GM21737 (cell line): Measurements from ENCODE around the gene HES4.

ENCODE experiments used
- ATAC-seq: cut with Tn5 transposase; IDR thresholded peaks from one replicate; pipeline ENCODE4 v1.9.1; 2021; ENCODE audit warnings: mild to moderate bottlenecking, moderate library complexity; ENCODE audit not compliant: unreplicated experiment

The HES4 gene

DNA sequence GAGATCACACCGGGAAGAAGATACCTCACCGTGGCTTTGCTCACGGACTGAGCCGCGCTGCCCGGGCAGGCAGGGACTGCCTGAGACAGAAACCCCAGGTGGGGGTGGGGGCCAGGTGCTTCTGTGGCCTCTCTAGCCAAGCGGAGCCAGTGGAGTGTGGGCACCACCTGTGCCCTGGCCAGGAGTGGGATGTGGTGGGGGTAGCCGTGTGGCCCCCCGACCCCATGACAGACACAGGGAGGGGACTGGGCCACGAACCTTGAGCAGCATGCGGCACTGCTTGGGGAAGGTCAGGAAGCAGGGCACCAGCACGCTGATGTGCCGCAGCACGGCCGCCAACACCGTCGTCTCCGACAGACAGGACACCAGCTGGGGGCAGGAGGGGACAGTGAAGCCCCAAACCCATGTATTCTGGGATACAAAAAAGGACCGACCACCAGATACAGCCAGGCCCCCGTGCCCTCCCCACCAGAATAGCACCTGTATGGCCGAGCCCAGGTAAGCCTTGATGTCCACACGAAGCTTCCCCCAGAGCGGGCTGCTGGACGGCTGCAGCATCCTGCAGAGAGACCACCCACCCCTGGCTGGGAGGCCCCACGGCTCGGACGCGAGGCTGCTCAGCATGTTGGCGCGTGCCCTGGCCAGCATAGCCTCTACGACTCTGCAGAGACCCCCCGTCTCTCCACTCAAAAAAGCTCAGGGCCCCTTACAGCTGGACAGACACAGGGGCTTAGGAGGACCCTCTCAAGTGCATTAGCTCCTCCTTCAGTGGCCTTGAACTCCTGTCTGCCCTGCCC, 46.2 kb downstream of the HES4 start:
- no peak for ATAC-seq

DNA sequence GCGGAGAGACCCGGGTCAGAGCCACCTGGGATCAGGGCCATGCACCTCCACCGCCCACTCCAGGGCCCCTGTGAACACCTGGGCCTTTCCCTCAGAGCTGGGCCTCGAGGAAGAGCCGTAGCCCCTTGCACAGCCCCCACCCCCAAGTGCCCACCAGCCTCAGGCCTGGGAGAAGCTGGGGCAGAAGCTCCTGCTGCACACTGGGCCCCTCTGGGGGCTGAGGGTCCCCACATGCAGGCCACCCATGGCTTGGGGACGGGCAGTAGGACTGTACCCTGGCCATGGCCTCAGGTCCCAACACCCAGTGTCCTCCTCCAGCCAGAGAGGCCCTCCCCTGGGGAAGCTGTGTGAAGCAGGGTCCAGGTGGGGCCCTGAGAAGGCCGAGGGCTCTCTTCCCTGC, 47.3 kb downstream of the HES4 start:
- ATAC-seq, result no peak

DNA sequence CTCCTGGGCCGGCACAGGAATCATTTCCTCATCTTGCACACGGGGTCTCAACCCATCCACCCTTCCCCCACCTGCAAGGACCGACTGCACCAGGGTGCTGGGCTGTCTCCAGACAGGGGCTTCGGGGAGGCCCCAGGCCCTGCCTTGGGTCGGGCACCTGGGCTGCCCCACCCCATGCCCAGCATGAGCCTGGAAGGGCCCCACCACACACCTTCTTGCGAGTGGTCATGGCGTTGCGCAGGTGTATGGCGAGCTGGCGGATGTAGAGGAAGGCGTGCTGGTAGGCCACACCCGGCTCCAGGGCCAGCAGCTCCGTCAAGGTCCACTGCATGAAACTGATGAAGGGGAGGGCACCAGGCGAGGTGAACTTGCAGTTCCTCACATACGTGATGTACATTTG, 47.7 kb downstream of the HES4 start:
- no peak for ATAC-seq

DNA sequence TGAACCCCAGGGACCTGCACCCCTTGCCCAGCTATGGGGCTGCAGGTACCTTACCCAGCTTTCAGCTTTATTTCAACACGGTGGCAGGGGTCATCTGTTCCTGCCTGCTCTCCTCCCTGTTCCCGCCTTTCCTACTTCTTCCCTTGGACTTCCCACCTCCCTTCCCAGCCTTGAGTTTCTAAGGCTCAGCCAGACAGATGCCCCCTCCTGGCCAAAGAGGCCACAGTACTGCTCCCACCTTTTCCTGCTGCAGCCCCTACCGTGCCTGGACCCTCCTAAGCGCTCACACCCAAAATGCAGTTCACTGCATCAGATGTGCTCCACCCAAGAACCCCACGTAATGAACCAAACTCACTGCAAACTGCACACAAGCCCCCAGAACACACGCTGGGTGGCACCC, 48.5 kb downstream of the HES4 start:
- ATAC-seq, result no peak

DNA sequence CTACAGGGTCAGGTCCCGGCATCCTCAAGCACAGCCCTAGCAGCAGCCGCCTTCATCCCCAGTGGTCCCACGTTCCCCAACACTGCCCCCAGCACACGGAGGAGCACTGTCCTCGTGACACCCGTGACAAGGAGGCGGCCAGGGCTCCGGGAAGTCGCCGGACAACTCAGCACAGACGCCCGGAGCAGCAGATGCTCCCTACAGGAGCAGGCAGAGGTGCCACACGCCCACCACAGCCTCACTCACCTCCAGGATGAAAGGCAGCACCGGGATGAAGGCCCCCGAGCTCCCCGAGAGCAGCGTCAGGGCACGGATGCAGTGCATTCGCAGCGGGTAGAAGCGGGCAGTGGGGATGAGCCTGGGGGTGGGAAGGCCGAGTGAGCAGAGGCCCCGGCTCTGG, 49.0 kb downstream of the HES4 start:
- ATAC-seq, result no peak

DNA sequence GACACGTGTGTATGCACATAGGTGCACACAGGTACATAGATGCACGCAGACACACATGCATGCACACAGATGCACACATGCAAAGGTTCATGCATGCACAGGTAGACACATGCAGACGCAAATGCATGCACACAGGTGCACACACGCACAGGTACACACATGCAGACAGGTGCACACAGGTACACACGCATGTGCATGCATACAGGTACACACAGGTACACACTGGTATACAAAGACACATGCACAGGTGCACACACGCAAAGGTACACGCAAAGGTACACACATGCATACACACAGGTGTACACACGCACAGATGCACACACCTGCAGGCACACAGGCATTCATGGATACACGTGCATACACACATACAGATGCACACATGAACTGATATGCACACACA, 49.6 kb downstream of the HES4 start:
- ATAC-seq, result no peak
